ENCODE measurements around the gene IRF2. TPM values are rescaled to one million over a fixed set of nuclear protein-coding genes. Genes with fewer than 3 reads are reported as not detected.

Gene IRF2
- total RNA-seq, 1 donor from 2014 or later = 12.6 TPM

GRCh38 chr4:184371390-184371787 lies 103.0 kb downstream of the IRF2 start:
- Mint-ChIP-seq H3K36me3 (ENCODE audit: low read depth) (no peaks in the 10 kb centered on the region), H3K27me3 (ENCODE audit: low read depth) (no peaks in the 10 kb centered on the region), H3K4me3 (no peak overlapping the region), H3K9me3 (no peaks in the 10 kb centered on the region), H3K27ac (ENCODE audit: unreplicated experiment) (no peak overlapping the region), H3K4me1 (no peaks in the 10 kb centered on the region)
- no peak for DNase-seq (ENCODE audit: low read depth, low spot score)
- no peak for TF ChIP-seq CTCF (conservative IDR thresholded peaks at IDR 0.05)

- no peaks in the 10 kb centered on the region for H3K4me1 Mint-ChIP-seq
- no peak for TF ChIP-seq CTCF (conservative IDR thresholded peaks at IDR 0.05)
- no peak for DNase-seq (ENCODE audit: low read depth, low spot score)
- H3K4me3 Mint-ChIP-seq = no peak overlapping the region
- no peaks in the 10 kb centered on the region for H3K27me3 Mint-ChIP-seq (ENCODE audit: low read depth)
- H3K9me3 Mint-ChIP-seq = no peaks in the 10 kb centered on the region
- no peak overlapping the region for H3K27ac Mint-ChIP-seq (ENCODE audit: unreplicated experiment)
- H3K36me3 Mint-ChIP-seq (ENCODE audit: low read depth) = no peaks in the 10 kb centered on the region
Measured at GRCh38 chr4:184370711-184371389, 103.5 kb downstream of the IRF2 start.

GRCh38 chr4:184369871-184370270 lies 104.5 kb downstream of the IRF2 start:
- Mint-ChIP-seq H3K27me3 (ENCODE audit: low read depth) (no peaks in the 10 kb centered on the region), H3K9me3 (no peaks in the 10 kb centered on the region), H3K36me3 (ENCODE audit: low read depth) (no peaks in the 10 kb centered on the region), H3K4me1 (no peaks in the 10 kb centered on the region), H3K27ac (ENCODE audit: unreplicated experiment) (no peak overlapping the region), H3K4me3 (no peak overlapping the region)
- no peak for DNase-seq (ENCODE audit: low read depth, low spot score)
- TF ChIP-seq CTCF (conservative IDR thresholded peaks at IDR 0.05) = no peak

- no peak for DNase-seq (ENCODE audit: low read depth, low spot score)
- Mint-ChIP-seq H3K36me3 (ENCODE audit: low read depth) (no peaks in the 10 kb centered on the region), H3K4me3 (no peak overlapping the region), H3K27ac (ENCODE audit: unreplicated experiment) (no peak overlapping the region), H3K4me1 (no peaks in the 10 kb centered on the region), H3K27me3 (ENCODE audit: low read depth) (no peaks in the 10 kb centered on the region), H3K9me3 (no peaks in the 10 kb centered on the region)
- no peak for TF ChIP-seq CTCF (conservative IDR thresholded peaks at IDR 0.05)
Measured at GRCh38 chr4:184368731-184369130, 105.6 kb downstream of the IRF2 start.

GRCh38 chr4:184368290-184368689 lies 106.1 kb downstream of the IRF2 start:
- Mint-ChIP-seq H3K9me3 (no peaks in the 10 kb centered on the region), H3K4me1 (no peaks in the 10 kb centered on the region), H3K27ac (ENCODE audit: unreplicated experiment) (no peak overlapping the region), H3K4me3 (no peak overlapping the region), H3K36me3 (ENCODE audit: low read depth) (no peaks in the 10 kb centered on the region), H3K27me3 (ENCODE audit: low read depth) (no peaks in the 10 kb centered on the region)
- no peak for DNase-seq (ENCODE audit: low read depth, low spot score)
- TF ChIP-seq CTCF (conservative IDR thresholded peaks at IDR 0.05) = no peak

All from neural crest cell (in vitro differentiated cells).